Caco-2 (cell line): ENCODE data around the gene MYADM. TPM values are rescaled to one million over a fixed set of nuclear protein-coding genes. Genes with fewer than 3 reads are reported as not detected.

ENCODE experiments used
- BruUV-seq: library from RNA; stranded (reverse); fragments of 400-500 nt; replicated peaks from 2 replicates; lab custom pipeline; 2021; lab: Mats Ljungman, UMichigan
- CTCF ChIA-PET: fragments of 300-600 bp; sonication (Branson Sonifier 250); formaldehyde crosslinking; loops from one replicate; lab custom pipeline; 2022; ENCODE audit warnings: antibody characterized with exemption; lab: Charles Lee
- POLR2A ChIA-PET: fragments of 300-600 bp; sonication (Branson Sonifier 250); formaldehyde crosslinking; loops from one replicate; lab custom pipeline; 2022; ENCODE audit warnings: antibody characterized with exemption; lab: Charles Lee
- DNase-seq, 2 experiments: peaks; one replicate each; pipeline versions ENCODE4 v3.0.0 to v3.0.0-alpha.2; 2020 to 2022
- H3K27me3 ChIP-seq: replicated peaks from 2 replicates; pipeline ENCODE4 v1.6.0; 2011; ENCODE audit warnings: low read length; ENCODE audit not compliant: control insufficient read depth, insufficient read depth
- H3K36me3 ChIP-seq: 2 replicates; pipeline ENCODE4 v1.5.1; 2011; ENCODE audit warnings: low read length; ENCODE audit not compliant: control insufficient read depth, insufficient read depth
- H3K4me1 ChIP-seq: fragments of 250-450 bp; sonication (Bioruptor Pico); 2 replicates; pipeline ENCODE4 v1.5.1; 2020; ENCODE audit warnings: mild to moderate bottlenecking
- H3K4me3 ChIP-seq: 2 replicates; pipeline ENCODE4 v1.5.1; 2011; ENCODE audit warnings: low read depth, mild to moderate bottlenecking, control low read depth, low read length
- H3K9me3 ChIP-seq: fragments of 250-450 bp; sonication (Bioruptor Pico); 2 replicates; pipeline ENCODE4 v1.5.1; 2020; ENCODE audit warnings: mild to moderate bottlenecking, moderate library complexity
- H3K27ac Mint-ChIP-seq: one replicate; pipeline ENCODE4 v1.8.0; 2022; ENCODE audit warnings: mixed read lengths; ENCODE audit not compliant: unreplicated experiment
- H3K27me3 Mint-ChIP-seq: one replicate; pipeline ENCODE4 v1.8.0; 2022; ENCODE audit warnings: mixed read lengths; ENCODE audit not compliant: insufficient read depth, unreplicated experiment
- H3K36me3 Mint-ChIP-seq: one replicate; pipeline ENCODE4 v1.8.0; 2022; ENCODE audit warnings: mild to moderate bottlenecking, mixed read lengths; ENCODE audit not compliant: insufficient read depth, unreplicated experiment
- H3K4me1 Mint-ChIP-seq: one replicate; pipeline ENCODE4 v1.8.0; 2022; ENCODE audit warnings: low read depth, mixed read lengths; ENCODE audit not compliant: unreplicated experiment
- H3K4me3 Mint-ChIP-seq: one replicate; pipeline ENCODE4 v1.8.0; 2022; ENCODE audit warnings: mild to moderate bottlenecking, moderate library complexity, mixed read lengths; ENCODE audit not compliant: unreplicated experiment
- H3K9me3 Mint-ChIP-seq: one replicate; pipeline ENCODE4 v1.8.0; 2022; ENCODE audit warnings: mixed read lengths; ENCODE audit not compliant: unreplicated experiment
- CTCF ChIP-seq, 2 experiments: fragments of 200-600 bp in 1 of 2; IDR thresholded peaks; 1 replicate in 1 of 2; 2 replicates in 1 of 2; pipeline versions ENCODE4 v1.5.1 to v1.8.0; 2011 to 2022; ENCODE audit warnings: antibody characterized with exemption in 1 of 2, control low read depth in 1 of 2, inconsistent platforms in 1 of 2, low read depth in 1 of 2, low read length in 1 of 2, mild to moderate bottlenecking in 1 of 2, moderate library complexity in 1 of 2; ENCODE audit not compliant: insufficient read depth in 1 of 2, severe bottlenecking in 1 of 2, unreplicated experiment in 1 of 2
- intact Hi-C: fragments of 100-400 bp; cut with micrococcal nuclease; formaldehyde crosslinking; loops from one replicate; pipeline ENCODE4 v1.10.0; 2022; ENCODE audit not compliant: unreplicated experiment
- total RNA-seq: library from RNA; stranded (reverse); gene quantifications from 2 replicates; pipeline ENCODE4 v1.2.3, GENCODE V29; 2022

MYADM gene
- total RNA-seq, 1 experiment from 2014 or later = 115 TPM

- no peak overlapping the region for H3K27ac Mint-ChIP-seq
- peaks cover 45% of the 10 kb centered on the region for H3K36me3 Mint-ChIP-seq
- intact Hi-C loops = no loop called here
- H3K4me3 ChIP-seq = no peak overlapping the region
- no peak for DNase-seq
- no peaks in the 10 kb centered on the region for H3K9me3 Mint-ChIP-seq
- no peaks in the 10 kb centered on the region for H3K9me3 ChIP-seq
- no peak overlapping the region for H3K4me3 Mint-ChIP-seq
- H3K27me3 Mint-ChIP-seq = no peaks in the 10 kb centered on the region
- BruUV-seq = no TSS peak
- TF ChIP-seq CTCF (IDR thresholded peaks at IDR 0.05; ENCODE audit: insufficient read depth in 1 of 2, low read depth in 1 of 2, low read length in 1 of 2, severe bottlenecking in 1 of 2, unreplicated experiment in 1 of 2) = no peak
- H3K4me1 Mint-ChIP-seq = peaks cover 23% of the 10 kb centered on the region
- POLR2A ChIA-PET = interaction anchor here (1.0 kb wide), 1 partner anchor 9 kb away, joined by 3 read pairs; the partner anchor contains the start of gene MYADM
- H3K27me3 ChIP-seq = no peaks in the 10 kb centered on the region
- H3K36me3 ChIP-seq = peaks cover 3% of the 10 kb centered on the region
- CTCF ChIA-PET = no interaction called here
- peaks cover 10% of the 10 kb centered on the region; the same call in 1 of the 2 replicates for H3K4me1 ChIP-seq
Measured at GRCh38 chr19:53876651-53877224, 9.1 kb downstream of the MYADM start.

- Histone ChIP-seq H3K4me1 (peaks cover 10% of the 10 kb centered on the region; the same call in 1 of the 2 replicates), H3K36me3 (peaks cover 3% of the 10 kb centered on the region), H3K9me3 (no peaks in the 10 kb centered on the region), H3K4me3 (no peak overlapping the region), H3K27me3 (no peaks in the 10 kb centered on the region)
- CTCF ChIA-PET = interaction anchor here (0.5 kb wide), 1 partner anchor 502 kb away, joined by 3 read pairs; no protein-coding TSS in a partner anchor
- TF ChIP-seq CTCF (IDR thresholded peaks at IDR 0.05; ENCODE audit: insufficient read depth in 1 of 2, low read depth in 1 of 2, low read length in 1 of 2, severe bottlenecking in 1 of 2, unreplicated experiment in 1 of 2) = no peak
- no TSS peak for BruUV-seq
- no peak overlapping the region for H3K4me3 Mint-ChIP-seq
- intact Hi-C loops = no loop called here
- peaks cover 23% of the 10 kb centered on the region for H3K4me1 Mint-ChIP-seq
- H3K27ac Mint-ChIP-seq = no peak overlapping the region
- no peaks in the 10 kb centered on the region for H3K27me3 Mint-ChIP-seq
- H3K36me3 Mint-ChIP-seq = peaks cover 39% of the 10 kb centered on the region
- no peaks in the 10 kb centered on the region for H3K9me3 Mint-ChIP-seq
- POLR2A ChIA-PET = no interaction called here
- no peak for DNase-seq
Measured at GRCh38 chr19:53877361-53877766, 9.7 kb downstream of the MYADM start.

GRCh38 chr19:53878776-53879139 lies 11.1 kb downstream of the MYADM start:
- BruUV-seq = no TSS peak
- no peak for DNase-seq
- Histone ChIP-seq H3K4me1 (peaks cover 10% of the 10 kb centered on the region; the same call in 1 of the 2 replicates), H3K4me3 (peak overlapping the region; percentile 74), H3K9me3 (no peaks in the 10 kb centered on the region), H3K27me3 (no peaks in the 10 kb centered on the region), H3K36me3 (no peaks in the 10 kb centered on the region)
- intact Hi-C loops = loop anchor here (1.0 kb wide), 2 partner anchors 9 to 12 kb away; no protein-coding TSS in a partner anchor
- TF ChIP-seq CTCF (IDR thresholded peaks at IDR 0.05; ENCODE audit: insufficient read depth in 1 of 2, low read depth in 1 of 2, low read length in 1 of 2, severe bottlenecking in 1 of 2, unreplicated experiment in 1 of 2) = no peak
- Mint-ChIP-seq H3K27me3 (peaks cover 2% of the 10 kb centered on the region), H3K36me3 (peaks cover 25% of the 10 kb centered on the region), H3K4me3 (no peak overlapping the region), H3K4me1 (peaks cover 24% of the 10 kb centered on the region), H3K27ac (no peak overlapping the region), H3K9me3 (no peaks in the 10 kb centered on the region)
- ChIA-PET CTCF (interaction anchor here (0.6 to 1.3 kb wide), 5 partner anchors 12 to 151 kb away, joined by 3 to 8 read pairs (median 3); no protein-coding TSS in a partner anchor), POLR2A (interaction anchor here (0.6 to 1.6 kb wide), 4 partner anchors 11 to 239 kb away, joined by 3 to 37 read pairs (median 4); partner anchors contain the start of gene MYADM)
